HG03354 (cell line): ENCODE data around the gene CLTRN.
"Not testable (repeated sequence)": the region's sequence is repeated elsewhere in the genome, so short reads cannot be mapped to it uniquely, and the experiment has no call there.

Experiments used
- ATAC-seq: cut with Tn5 transposase; IDR thresholded peaks from one replicate; pipeline ENCODE4 v1.9.1; 2021; ENCODE audit warnings: mild to moderate bottlenecking; ENCODE audit not compliant: unreplicated experiment, poor library complexity, severe bottlenecking

CLTRN gene

GRCh38 chrX:15664487-15665444, at the start of gene CLTRN:
CLTRN (minus strand) TSS chrX:15664805; CDS start chrX:15664775, 30 bp downstream.
- no peak for ATAC-seq

- ATAC-seq: not testable (repeated sequence)
Measured at GRCh38 chrX:15704273-15704672, 39.7 kb upstream of the CLTRN start.

- ATAC-seq: peak; percentile 68
Measured at GRCh38 chrX:15703809-15704208, 39.2 kb upstream of the CLTRN start.

GRCh38 chrX:15702488-15703371, 38.1 kb upstream of the CLTRN start:
- no peak for ATAC-seq

- no peak for ATAC-seq
Measured at GRCh38 chrX:15696516-15696915, 31.9 kb upstream of the CLTRN start.

GRCh38 chrX:15694941-15695451, 30.4 kb upstream of the CLTRN start:
- no peak for ATAC-seq

GRCh38 chrX:15686818-15687685, 22.4 kb upstream of the CLTRN start:
- ATAC-seq: peak; percentile 93

- no peak for ATAC-seq
Measured at GRCh38 chrX:15683193-15683592, 18.6 kb upstream of the CLTRN start.

- ATAC-seq: no peak
Measured at GRCh38 chrX:15681433-15681832, 16.8 kb upstream of the CLTRN start.

- ATAC-seq: peak; percentile 57
Measured at GRCh38 chrX:15680401-15680800, 15.8 kb upstream of the CLTRN start.

- ATAC-seq: no peak
Measured at GRCh38 chrX:15679246-15679645, 14.6 kb upstream of the CLTRN start.

GRCh38 chrX:15678339-15678738, 13.7 kb upstream of the CLTRN start:
- no peak for ATAC-seq

- no peak for ATAC-seq
Measured at GRCh38 chrX:15676886-15677285, 12.3 kb upstream of the CLTRN start.

- ATAC-seq: peak; percentile 72
Measured at GRCh38 chrX:15675490-15675921, 10.9 kb upstream of the CLTRN start.

GRCh38 chrX:15674841-15675489, 10.4 kb upstream of the CLTRN start:
- ATAC-seq: peak; percentile 85

GRCh38 chrX:15674514-15674840, 9.9 kb upstream of the CLTRN start:
- ATAC-seq: no peak

- no peak for ATAC-seq
Measured at GRCh38 chrX:15673970-15674369, 9.4 kb upstream of the CLTRN start.

GRCh38 chrX:15672881-15673280, 8.3 kb upstream of the CLTRN start:
- no peak for ATAC-seq

GRCh38 chrX:15663439-15663838, 1.2 kb downstream of the CLTRN start:
- ATAC-seq: no peak
